ENCODE results near the gene CABP5.

The CABP5 gene

DNA sequence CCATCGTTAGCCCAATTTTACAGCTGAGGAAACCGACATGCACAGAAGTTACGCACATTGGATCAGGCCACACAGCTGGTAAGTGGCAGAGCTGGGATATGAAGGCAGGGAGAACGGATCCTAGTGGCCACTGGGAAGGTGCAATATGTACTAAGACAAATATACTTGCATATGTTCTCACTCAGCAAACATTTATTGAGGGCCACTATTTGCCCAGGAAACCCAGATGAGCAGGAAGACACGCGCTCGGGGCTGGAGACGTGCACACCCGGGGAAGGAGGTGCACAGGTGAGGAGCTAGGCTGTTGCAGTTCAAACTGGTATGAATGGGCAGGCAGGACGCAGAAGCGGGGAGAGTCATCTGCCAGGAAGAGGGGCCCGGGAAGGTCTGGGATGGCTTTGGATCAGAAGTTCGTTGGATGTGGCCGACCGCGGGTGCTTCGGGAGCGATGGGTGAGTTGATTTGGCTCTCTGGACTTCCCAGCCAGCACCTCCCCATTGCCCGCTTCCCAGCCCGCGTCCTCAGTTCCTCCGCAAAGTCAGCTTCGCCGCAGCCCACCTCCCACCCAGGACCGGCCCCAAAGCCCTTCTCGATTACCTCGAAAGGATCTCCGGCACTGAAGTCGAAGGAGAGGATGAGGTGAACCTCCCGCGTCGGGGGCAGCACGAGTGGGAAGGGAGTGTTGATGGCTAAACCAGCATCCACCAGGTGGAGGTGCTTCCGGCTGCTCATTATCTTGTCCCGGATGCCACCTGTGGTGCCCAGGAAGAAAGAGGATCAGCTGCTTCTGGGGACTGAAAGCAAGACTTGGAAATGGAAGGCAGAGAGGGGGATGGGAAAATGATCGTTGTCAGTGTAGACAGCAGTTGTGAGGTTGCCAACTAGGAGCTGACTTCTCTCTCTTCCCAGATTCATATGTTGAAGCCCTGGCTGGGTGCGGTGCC, 17.8 kb upstream of the CABP5 start:
- 0 out of 2 replicates have a peak overlapping the region, but pooled peaks have one; percentile 11 for H3K4me3 ChIP-seq (ENCODE audit: low read depth, low read length)
- no peak overlapping the region for H3K9ac ChIP-seq (ENCODE audit: low read length)
- no peaks in the 10 kb centered on the region for H3K36me3 ChIP-seq (ENCODE audit: control insufficient read depth, insufficient read depth, low read length)
- no peaks in the 10 kb centered on the region for H3K27me3 ChIP-seq (ENCODE audit: control insufficient read depth, insufficient read depth, low read length)
- no peak overlapping the region for H3K27ac ChIP-seq (ENCODE audit: low read depth, low read length)
- peaks cover 5% of the 10 kb centered on the region; the same call in 1 of the 2 replicates for H3K9me3 ChIP-seq (ENCODE audit: control insufficient read depth, insufficient read depth, low read depth, low read length)
- H3K4me1 ChIP-seq (ENCODE audit: control insufficient read depth, insufficient read depth, low read length): 0 out of 2 replicates have a peak, but pooled peaks cover 4% of the 10 kb centered on the region

DNA sequence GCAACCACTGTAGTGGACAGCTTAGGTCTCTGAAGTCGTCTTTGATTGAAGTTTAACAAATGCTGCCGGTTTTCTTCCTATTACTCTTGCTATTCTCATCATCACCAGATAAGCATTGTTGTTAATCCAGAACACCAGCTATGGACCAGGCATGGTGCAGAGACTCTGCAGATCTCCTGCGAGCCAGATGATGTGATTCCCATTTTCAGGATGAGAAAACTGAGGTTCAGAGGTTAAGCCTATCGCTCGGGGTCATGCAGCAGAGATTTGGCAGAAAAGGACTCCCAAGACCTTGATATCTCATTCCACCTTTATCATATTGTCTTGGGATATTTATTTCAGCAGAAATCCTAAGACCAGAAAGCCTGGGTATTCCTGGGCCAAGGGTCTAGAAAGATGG, 16.5 kb upstream of the CABP5 start:
- Histone ChIP-seq H3K27ac (ENCODE audit: low read depth, low read length) (no peak overlapping the region), H3K9ac (ENCODE audit: low read length) (no peak overlapping the region), H3K4me3 (ENCODE audit: low read depth, low read length) (no peak overlapping the region), H3K36me3 (ENCODE audit: control insufficient read depth, insufficient read depth, low read length) (no peaks in the 10 kb centered on the region), H3K9me3 (ENCODE audit: control insufficient read depth, insufficient read depth, low read depth, low read length) (peaks cover 5% of the 10 kb centered on the region; the same call in 1 of the 2 replicates), H3K4me1 (ENCODE audit: control insufficient read depth, insufficient read depth, low read length) (0 out of 2 replicates have a peak, but pooled peaks cover 4% of the 10 kb centered on the region), H3K27me3 (ENCODE audit: control insufficient read depth, insufficient read depth, low read length) (no peaks in the 10 kb centered on the region)

DNA sequence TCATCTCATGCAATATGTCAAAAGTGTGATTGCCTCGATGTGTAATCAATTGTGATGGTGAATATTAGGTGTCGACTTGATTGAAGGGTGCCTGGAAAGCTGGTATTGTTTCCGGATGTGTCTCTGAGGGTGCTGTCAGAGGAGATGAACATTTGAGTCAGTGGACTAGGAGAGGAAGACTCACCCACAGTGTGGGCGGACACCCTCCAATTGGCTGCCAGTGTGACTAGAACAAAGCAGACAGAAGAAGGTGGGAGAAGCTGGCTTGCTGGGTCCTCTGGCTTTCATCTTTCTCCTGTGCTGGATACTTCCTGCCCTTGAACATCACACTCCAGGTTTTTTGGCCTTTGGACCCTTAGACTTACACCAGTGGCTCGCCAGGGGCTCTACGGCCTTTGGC, 15.5 kb upstream of the CABP5 start:
- Histone ChIP-seq H3K36me3 (ENCODE audit: control insufficient read depth, insufficient read depth, low read length) (no peaks in the 10 kb centered on the region), H3K27ac (ENCODE audit: low read depth, low read length) (no peak overlapping the region), H3K9me3 (ENCODE audit: control insufficient read depth, insufficient read depth, low read depth, low read length) (no peaks in the 10 kb centered on the region), H3K27me3 (ENCODE audit: control insufficient read depth, insufficient read depth, low read length) (no peaks in the 10 kb centered on the region), H3K9ac (ENCODE audit: low read length) (no peak overlapping the region), H3K4me1 (ENCODE audit: control insufficient read depth, insufficient read depth, low read length) (0 out of 2 replicates have a peak, but pooled peaks cover 4% of the 10 kb centered on the region), H3K4me3 (ENCODE audit: low read depth, low read length) (no peak overlapping the region)

DNA sequence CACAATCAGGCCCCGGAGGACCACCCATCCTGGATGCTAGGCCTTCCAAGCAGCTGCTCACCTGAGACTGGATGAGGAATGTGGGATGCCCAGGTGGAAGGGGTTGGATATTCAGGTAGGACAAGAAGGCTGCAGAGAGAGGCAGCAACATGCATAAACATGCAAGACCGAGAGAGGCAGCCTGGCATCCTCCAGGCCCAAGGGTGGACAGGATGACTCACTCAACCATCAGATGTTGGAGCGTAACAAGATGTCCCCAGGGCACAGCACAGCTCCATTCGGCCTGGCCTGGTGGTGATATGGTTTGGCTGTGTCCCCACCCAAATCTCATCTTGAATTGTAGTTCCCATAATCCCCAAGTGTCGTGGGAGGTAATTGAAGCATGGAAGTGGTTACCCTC, 10.0 kb upstream of the CABP5 start:
- Histone ChIP-seq H3K4me1 (ENCODE audit: control insufficient read depth, insufficient read depth, low read length) (no peaks in the 10 kb centered on the region), H3K4me3 (ENCODE audit: low read depth, low read length) (no peak overlapping the region), H3K9me3 (ENCODE audit: control insufficient read depth, insufficient read depth, low read depth, low read length) (peaks cover 22% of the 10 kb centered on the region), H3K9ac (ENCODE audit: low read length) (no peak overlapping the region), H3K27me3 (ENCODE audit: control insufficient read depth, insufficient read depth, low read length) (no peaks in the 10 kb centered on the region), H3K36me3 (ENCODE audit: control insufficient read depth, insufficient read depth, low read length) (no peaks in the 10 kb centered on the region), H3K27ac (ENCODE audit: low read depth, low read length) (no peak overlapping the region)

DNA sequence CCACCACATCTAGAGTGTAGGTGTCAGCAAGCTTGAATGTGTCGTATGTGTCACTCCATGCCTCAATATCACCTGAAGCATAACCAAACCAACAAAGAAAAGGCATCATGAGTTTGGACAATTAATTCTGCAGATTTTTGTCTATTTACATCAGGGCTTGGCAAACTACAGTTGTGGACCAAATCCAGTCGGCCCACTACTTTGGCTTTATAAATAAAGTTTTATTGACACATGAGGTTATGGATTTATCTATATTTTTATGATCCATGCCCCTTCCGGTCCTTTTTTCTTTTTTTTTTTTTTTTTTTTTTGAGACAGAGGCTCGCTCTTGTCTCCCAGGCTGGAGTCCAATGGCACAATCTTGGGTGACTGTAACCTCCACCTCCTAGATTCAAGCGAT, 9.2 kb upstream of the CABP5 start:
- Histone ChIP-seq H3K27ac (ENCODE audit: low read depth, low read length) (no peak overlapping the region), H3K4me1 (ENCODE audit: control insufficient read depth, insufficient read depth, low read length) (no peaks in the 10 kb centered on the region), H3K4me3 (ENCODE audit: low read depth, low read length) (no peak overlapping the region), H3K27me3 (ENCODE audit: control insufficient read depth, insufficient read depth, low read length) (no peaks in the 10 kb centered on the region), H3K9ac (ENCODE audit: low read length) (no peak overlapping the region), H3K36me3 (ENCODE audit: control insufficient read depth, insufficient read depth, low read length) (no peaks in the 10 kb centered on the region), H3K9me3 (ENCODE audit: control insufficient read depth, insufficient read depth, low read depth, low read length) (peaks cover 23% of the 10 kb centered on the region)

DNA sequence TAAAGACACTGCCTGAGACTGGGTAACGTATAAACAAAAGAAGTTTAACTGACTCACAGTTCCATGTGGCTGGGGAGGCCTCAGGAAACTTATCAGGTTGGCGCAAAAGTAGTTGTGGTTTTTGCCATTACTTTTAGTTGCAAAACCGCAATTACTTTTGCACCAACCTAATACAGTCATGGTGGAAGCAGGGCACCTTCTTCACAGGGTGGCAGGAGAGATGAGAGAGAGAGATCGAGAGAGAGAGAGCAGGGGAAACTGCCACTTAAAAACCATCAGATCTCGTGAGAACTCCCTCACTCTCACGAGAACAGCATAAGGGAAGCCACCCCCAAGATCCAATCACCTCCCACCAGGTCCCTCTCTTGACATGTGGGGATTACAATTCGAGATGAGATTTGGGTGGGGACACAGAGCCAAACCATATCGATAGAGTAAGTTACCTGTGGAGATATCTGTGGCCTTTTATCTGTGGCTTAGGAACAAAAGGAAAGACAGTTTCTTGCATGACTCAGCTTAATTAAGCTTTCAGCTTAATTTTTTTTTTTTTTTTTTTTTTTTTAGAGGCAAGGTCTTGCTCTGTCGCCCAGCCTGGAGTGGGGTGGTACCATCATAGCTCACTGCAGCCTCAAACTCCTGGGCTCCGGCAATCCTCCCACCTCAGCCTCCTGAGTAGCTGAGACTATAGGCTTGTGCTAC, 7.6 kb upstream of the CABP5 start:
- no peaks in the 10 kb centered on the region for H3K27me3 ChIP-seq (ENCODE audit: control insufficient read depth, insufficient read depth, low read length)
- no peaks in the 10 kb centered on the region for H3K4me1 ChIP-seq (ENCODE audit: control insufficient read depth, insufficient read depth, low read length)
- H3K27ac ChIP-seq (ENCODE audit: low read depth, low read length): no peak overlapping the region
- no peaks in the 10 kb centered on the region for H3K36me3 ChIP-seq (ENCODE audit: control insufficient read depth, insufficient read depth, low read length)
- no peak overlapping the region for H3K9ac ChIP-seq (ENCODE audit: low read length)
- H3K9me3 ChIP-seq (ENCODE audit: control insufficient read depth, insufficient read depth, low read depth, low read length): peaks cover 27% of the 10 kb centered on the region
- no peak overlapping the region for H3K4me3 ChIP-seq (ENCODE audit: low read depth, low read length)

DNA sequence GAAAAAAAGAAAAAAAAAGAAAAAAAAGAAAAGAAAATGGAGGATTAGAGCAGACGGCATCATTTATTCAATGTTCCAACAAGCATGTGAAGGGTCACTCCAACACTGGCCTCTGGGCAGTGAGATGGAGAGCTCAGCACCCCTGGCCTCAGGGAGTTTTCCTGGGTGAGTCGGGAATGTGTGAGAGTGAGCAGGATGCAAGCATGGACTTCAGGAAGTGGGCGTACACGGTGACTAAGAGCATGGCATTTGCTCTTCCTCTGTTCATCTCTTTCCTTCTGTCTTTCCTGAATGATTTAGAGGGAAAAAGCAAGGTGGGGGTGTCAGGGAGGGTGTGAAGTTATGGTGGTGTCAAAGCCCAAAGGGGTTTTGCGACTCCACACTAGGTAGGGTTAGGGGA, 682 bp upstream of the CABP5 start:
- H3K4me3 ChIP-seq (ENCODE audit: low read depth, low read length): no peak overlapping the region
- H3K27ac ChIP-seq (ENCODE audit: low read depth, low read length): no peak overlapping the region
- H3K9ac ChIP-seq (ENCODE audit: low read length): no peak overlapping the region
- peaks cover 20% of the 10 kb centered on the region; the same call in 1 of the 2 replicates for H3K9me3 ChIP-seq (ENCODE audit: control insufficient read depth, insufficient read depth, low read depth, low read length)
- H3K4me1 ChIP-seq (ENCODE audit: control insufficient read depth, insufficient read depth, low read length): no peaks in the 10 kb centered on the region
- H3K27me3 ChIP-seq (ENCODE audit: control insufficient read depth, insufficient read depth, low read length): peaks cover 11% of the 10 kb centered on the region; the same call in 1 of the 2 replicates
- no peaks in the 10 kb centered on the region for H3K36me3 ChIP-seq (ENCODE audit: control insufficient read depth, insufficient read depth, low read length)

DNA sequence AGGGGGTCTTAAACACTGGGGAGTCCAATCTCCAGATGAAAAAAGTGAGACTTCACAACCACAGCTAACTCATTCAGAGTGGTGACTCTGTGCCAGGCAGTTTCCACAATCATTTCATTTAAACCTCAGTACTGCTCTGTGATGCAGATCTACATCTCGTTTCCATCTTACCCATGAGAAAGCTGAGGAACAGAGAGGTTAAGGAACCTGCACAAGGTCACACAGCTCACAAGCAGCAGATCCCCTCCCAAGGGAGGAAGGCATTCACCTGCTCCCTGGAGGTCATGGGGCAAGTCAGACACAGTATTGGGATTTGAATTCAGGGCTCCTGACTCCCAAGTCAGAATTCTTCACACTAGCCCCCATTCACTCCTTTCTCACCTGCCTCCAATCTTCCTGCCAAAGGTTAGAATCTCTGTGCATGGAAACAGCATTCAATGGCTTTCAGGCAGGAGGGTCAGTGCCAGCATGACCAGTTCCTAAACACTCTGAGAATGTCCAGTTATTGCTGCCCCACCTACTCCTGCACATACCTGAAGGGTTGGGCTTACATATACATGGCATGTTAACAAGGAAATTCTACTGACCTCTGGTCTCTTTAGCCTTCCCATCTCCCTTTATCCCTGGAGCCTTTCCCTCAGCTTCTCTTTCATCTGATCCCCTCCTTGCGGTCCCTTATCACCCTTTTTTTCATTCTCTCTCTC, 1.9 kb downstream of the CABP5 start:
- Histone ChIP-seq H3K4me1 (ENCODE audit: control insufficient read depth, insufficient read depth, low read length) (no peaks in the 10 kb centered on the region), H3K27ac (ENCODE audit: low read depth, low read length) (no peak overlapping the region), H3K36me3 (ENCODE audit: control insufficient read depth, insufficient read depth, low read length) (no peaks in the 10 kb centered on the region), H3K27me3 (ENCODE audit: control insufficient read depth, insufficient read depth, low read length) (peaks cover 11% of the 10 kb centered on the region; the same call in 1 of the 2 replicates), H3K9ac (ENCODE audit: low read length) (no peak overlapping the region), H3K9me3 (ENCODE audit: control insufficient read depth, insufficient read depth, low read depth, low read length) (peaks cover 16% of the 10 kb centered on the region), H3K4me3 (ENCODE audit: low read depth, low read length) (no peak overlapping the region)

DNA sequence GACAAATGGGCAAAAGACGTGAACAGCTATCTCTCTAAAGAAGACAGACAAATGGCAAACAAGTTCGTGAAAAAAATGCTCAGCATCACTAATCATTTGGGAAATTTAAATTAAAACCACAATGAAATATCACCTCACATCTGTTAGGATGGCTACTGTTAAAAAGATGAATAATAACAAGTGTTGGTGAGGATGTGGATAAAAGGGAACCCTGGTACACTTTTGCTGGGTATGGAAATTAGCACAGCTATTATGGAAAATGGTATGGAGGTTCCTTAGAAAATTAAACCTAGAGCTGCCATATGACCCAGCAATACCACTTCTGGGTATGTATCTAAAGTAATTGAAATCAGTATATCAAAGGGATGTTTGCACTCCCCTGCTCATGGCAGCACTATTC, 7.1 kb downstream of the CABP5 start:
- Histone ChIP-seq H3K27me3 (ENCODE audit: control insufficient read depth, insufficient read depth, low read length) (peaks cover 11% of the 10 kb centered on the region; the same call in 1 of the 2 replicates), H3K36me3 (ENCODE audit: control insufficient read depth, insufficient read depth, low read length) (no peaks in the 10 kb centered on the region), H3K9me3 (ENCODE audit: control insufficient read depth, insufficient read depth, low read depth, low read length) (peaks cover 19% of the 10 kb centered on the region), H3K4me1 (ENCODE audit: control insufficient read depth, insufficient read depth, low read length) (no peaks in the 10 kb centered on the region), H3K4me3 (ENCODE audit: low read depth, low read length) (no peak overlapping the region), H3K27ac (ENCODE audit: low read depth, low read length) (no peak overlapping the region), H3K9ac (ENCODE audit: low read length) (no peak overlapping the region)

DNA sequence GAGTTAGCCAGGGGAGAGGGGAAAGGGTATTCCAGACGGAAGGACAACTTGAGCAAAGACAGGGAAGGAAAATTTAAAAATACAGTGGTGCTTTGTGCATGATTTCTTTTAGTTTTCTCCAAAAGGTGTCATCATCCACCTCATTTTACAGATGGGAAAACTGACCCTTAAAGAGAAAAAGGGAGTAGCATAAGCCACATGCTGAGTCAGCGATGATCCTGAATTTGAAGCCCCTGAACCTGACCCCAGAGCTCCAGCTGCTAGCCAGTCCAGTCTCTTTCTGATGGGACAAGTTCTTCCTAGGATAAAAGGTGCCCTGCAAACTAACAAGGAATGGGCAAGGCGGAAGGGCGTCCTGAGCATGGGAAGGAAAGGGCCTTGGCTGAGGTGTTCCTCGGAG, 10.3 kb downstream of the CABP5 start:
- no peak overlapping the region for H3K9ac ChIP-seq (ENCODE audit: low read length)
- H3K27ac ChIP-seq (ENCODE audit: low read depth, low read length): no peak overlapping the region
- no peak overlapping the region for H3K4me3 ChIP-seq (ENCODE audit: low read depth, low read length)
- no peaks in the 10 kb centered on the region for H3K36me3 ChIP-seq (ENCODE audit: control insufficient read depth, insufficient read depth, low read length)
- H3K4me1 ChIP-seq (ENCODE audit: control insufficient read depth, insufficient read depth, low read length): no peaks in the 10 kb centered on the region
- H3K9me3 ChIP-seq (ENCODE audit: control insufficient read depth, insufficient read depth, low read depth, low read length): peaks cover 19% of the 10 kb centered on the region
- peaks cover 13% of the 10 kb centered on the region; the same call in 1 of the 2 replicates for H3K27me3 ChIP-seq (ENCODE audit: control insufficient read depth, insufficient read depth, low read length)

All from HUES6 (cell line).